Kidney tubule cell (primary cell): ENCODE measurements around the gene LIMS4.
"Not testable (repeated sequence)": the region's sequence is repeated elsewhere in the genome, so short reads cannot be mapped to it uniquely, and the experiment has no call there.

Experiments used
- DNase-seq: peaks from one replicate; pipeline ENCODE4 v3.0.0-alpha.2; 2018; ENCODE audit warnings: low spot score

Gene LIMS4

GRCh38 chr2:110450951-110451350, 21.7 kb downstream of the LIMS4 start:
- DNase-seq = not testable (repeated sequence)

- DNase-seq = not testable (repeated sequence)
Measured at GRCh38 chr2:110449127-110449947, 23.3 kb downstream of the LIMS4 start.

DNA sequence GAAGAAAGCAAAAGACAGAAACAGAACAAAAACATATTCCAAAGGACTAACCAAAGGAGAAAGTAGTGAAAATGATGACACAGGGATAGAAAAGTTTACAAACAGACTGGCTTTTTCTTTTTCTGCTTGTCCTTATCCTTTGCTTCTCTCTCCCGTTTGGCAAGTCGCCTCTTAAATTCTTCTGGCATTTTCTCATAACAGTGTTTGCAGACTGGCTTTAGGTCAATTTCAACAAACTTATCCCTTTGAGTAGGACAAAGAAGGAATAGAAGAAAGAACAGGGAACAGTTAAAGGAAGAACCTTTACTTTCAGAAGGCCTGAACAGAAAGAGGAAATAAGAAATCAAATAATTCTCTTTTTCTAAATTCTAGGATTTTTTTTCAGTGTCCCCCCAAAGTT, 26.0 kb downstream of the LIMS4 start:
- not testable (repeated sequence) for DNase-seq

DNA sequence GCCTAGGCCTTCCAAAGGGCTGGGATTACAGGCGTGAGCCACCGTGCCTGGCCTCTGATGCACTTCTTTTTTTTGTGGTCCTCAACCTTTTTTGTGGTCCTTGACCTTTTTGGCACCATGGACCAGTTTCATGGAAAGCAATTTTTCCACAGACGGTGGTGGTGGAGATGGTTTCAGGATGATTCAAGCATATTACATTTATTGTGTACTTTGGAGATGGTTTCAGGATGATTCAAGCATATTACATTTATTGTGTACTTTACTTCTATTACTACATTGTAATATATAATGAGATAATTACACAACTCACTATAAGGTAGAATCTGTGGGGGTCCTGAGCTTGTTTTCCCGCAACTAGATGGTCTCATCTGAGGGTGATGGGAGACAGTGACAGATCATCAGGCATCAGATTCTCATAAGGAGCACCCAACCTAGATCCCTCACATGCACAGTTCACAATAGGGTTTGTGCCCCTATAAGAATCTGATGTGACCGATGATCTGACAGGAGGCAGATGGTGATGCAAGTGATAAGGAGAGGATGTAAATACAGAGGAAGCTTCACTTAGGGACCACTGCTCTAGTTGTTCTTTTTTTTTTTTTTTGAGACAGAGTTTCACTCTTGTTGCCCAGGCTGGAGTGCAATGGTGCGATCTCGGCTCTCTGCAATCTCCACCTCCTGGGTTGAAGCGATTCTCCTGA, 29.2 kb downstream of the LIMS4 start:
- not testable (repeated sequence) for DNase-seq

GRCh38 chr2:110441905-110442304, 30.7 kb downstream of the LIMS4 start:
- not testable (repeated sequence) for DNase-seq

GRCh38 chr2:110434565-110434964, 38.1 kb downstream of the LIMS4 start:
- DNase-seq = not testable (repeated sequence)

- DNase-seq = not testable (repeated sequence)
Measured at GRCh38 chr2:110425725-110426124, 46.9 kb downstream of the LIMS4 start.

DNA sequence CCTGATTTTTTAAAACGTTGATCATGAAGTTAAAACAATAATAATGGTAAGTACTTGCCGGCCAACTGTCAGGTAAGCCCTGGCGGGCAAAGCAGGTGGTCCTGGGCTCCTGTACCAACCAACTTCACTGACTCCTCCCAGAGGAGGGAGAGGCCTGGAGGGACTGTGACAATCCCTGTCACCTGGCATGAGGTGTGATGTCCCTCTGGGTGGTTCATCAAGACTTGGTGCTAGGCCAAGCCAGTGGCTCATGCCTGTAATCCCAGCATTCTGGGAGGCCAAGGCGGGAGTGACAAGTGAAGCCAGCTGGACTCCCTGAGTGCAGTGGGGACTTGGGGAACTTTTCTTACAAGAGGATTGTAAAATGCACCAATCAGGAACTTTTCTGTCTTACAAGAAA, 48.2 kb downstream of the LIMS4 start:
- DNase-seq = not testable (repeated sequence)

DNA sequence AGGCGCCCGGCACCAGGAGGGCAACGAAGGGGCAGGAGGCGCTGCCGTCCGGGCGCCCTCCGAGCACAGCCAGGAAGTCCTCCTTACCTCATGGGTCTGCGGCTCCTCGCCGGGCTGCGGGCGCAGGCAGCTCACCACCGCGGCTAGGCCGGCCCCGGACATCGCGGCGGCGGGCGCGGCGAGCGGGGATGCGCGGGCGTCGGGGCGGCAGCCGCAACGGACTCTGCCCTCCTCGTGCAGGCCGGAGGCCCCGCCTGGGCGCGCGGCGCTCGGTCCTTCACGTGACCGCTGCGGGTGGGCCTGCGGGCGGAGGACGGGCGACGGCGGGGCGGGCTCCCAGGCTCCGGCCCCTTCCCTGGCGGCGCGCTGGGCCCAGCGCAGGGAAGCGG, 49.0 kb downstream of the LIMS4 start:
- not testable (repeated sequence) for DNase-seq

GRCh38 chr2:110422852-110423573, 49.6 kb downstream of the LIMS4 start:
- DNase-seq = not testable (repeated sequence)

GRCh38 chr2:110420641-110421354, 51.8 kb downstream of the LIMS4 start:
- DNase-seq = not testable (repeated sequence)

GRCh38 chr2:110407142-110407541, 65.5 kb downstream of the LIMS4 start:
- not testable (repeated sequence) for DNase-seq

DNA sequence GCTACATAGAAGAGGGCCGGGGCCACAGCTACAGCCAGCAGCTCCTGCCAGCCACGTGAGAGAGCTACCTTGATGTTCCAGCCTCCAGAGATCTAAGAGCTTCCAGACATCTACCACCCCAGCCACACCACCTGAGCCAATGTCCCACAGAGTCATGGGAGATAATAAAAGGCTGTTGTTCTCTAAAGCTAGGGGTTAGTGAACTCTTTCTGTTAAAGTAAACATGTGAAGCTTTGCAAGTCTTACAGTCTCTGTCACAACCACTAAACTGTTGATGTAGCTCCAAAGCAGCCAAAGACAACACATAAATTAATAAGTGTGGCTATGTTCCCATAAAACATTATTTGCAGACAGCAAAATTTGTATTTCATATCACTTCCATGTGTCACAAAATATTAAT, 67.6 kb downstream of the LIMS4 start:
- DNase-seq = not testable (repeated sequence)

DNA sequence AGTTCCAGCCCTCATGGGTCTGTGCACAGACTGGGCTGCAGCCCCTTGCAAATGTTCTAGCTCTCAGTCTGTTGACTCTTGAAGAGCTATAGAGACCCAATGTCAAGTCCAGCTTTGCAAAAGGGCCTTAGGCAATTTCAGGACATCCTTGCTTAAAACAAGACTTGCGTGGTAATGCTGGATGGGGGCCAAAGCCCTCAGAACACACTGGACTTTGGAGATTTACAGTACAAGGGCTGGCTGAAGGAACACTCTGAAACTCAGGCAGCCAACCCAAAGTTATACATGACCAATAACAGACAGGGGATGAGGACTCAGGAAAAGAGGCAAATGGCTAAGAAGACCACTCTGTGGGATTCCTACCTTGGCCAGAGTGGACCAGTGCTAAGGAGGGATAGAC, 68.4 kb downstream of the LIMS4 start:
- not testable (repeated sequence) for DNase-seq

DNA sequence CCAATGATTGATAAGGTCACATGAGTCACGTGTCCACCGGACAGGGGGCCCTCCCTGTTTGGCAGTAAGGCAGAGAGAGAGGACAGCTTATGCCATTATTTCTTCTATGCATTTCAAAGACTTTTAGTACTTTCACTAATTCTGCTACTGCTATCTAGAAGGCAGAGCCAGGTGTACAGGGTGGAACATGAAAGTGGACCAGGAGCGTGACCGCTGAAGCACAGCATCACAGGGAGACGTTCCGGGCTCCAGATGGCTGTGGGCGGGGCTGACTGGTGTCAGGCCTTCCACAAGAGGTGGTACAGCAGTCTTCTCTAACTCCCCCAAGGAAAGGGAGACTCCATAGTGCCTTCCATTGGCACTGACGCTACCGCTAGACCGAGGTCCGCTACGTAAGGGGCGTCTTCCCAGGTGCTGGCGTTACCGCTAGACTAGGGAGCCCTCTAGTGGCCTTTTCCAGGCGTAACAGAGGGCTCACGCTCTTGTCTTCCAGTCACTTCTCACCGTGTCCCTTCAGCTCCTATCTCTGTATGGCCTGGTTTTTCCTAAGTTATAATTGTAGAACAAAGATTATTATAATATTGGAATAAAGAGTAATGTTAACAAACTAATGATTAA, 71.5 kb downstream of the LIMS4 start:
- not testable (repeated sequence) for DNase-seq

DNA sequence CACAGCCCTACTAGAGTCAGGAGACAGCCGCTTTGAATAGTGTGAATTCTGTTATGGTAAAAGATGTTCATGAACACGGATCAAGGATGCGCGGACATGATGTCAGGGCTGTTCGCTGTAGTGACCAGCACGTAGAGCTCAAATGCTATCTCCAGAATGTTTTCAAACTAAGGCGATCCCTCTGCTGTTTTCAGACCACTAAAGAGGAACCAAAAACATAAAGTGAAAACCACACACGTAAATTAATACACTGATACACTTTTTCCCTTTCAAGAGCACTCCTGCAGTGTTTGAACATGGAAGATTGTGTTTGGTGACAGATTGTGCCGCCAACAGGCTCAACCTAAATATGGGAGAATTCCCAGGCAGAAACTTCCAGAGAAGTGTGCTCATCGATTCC, 73.2 kb downstream of the LIMS4 start:
- not testable (repeated sequence) for DNase-seq

GRCh38 chr2:110395990-110396389, 76.6 kb downstream of the LIMS4 start:
- DNase-seq = not testable (repeated sequence)
